ENCODE results near the gene STAC3.

STAC3 gene

DNA sequence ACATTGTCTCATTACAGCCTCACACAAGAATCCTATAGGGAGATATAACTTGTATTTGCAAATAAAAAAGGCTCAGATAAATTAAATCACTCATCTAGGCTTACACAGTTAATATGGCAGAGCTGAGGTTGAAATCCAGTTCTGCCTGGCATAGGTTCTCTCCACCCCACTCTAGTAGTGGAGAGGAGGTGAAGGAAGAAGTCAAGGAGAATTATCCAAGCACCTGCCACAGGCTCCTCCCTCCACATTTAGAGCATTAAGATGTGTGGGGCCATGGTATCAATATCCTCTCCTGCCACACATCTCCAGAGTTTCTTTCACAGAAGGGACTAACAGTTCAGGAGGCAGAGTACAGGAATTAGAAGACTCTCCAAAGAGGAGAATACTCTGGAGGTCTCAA is 22.5 kb upstream of the STAC3 start:
- TF ChIP-seq, protein P1, sequence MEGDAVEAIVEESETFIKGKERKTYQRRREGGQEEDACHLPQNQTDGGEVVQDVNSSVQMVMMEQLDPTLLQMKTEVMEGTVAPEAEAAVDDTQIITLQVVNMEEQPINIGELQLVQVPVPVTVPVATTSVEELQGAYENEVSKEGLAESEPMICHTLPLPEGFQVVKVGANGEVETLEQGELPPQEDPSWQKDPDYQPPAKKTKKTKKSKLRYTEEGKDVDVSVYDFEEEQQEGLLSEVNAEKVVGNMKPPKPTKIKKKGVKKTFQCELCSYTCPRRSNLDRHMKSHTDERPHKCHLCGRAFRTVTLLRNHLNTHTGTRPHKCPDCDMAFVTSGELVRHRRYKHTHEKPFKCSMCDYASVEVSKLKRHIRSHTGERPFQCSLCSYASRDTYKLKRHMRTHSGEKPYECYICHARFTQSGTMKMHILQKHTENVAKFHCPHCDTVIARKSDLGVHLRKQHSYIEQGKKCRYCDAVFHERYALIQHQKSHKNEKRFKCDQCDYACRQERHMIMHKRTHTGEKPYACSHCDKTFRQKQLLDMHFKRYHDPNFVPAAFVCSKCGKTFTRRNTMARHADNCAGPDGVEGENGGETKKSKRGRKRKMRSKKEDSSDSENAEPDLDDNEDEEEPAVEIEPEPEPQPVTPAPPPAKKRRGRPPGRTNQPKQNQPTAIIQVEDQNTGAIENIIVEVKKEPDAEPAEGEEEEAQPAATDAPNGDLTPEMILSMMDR (IDR thresholded peaks at IDR 0.05; ENCODE audit: borderline replicate concordance, insufficient read depth, low read depth, low read length): no peak

DNA sequence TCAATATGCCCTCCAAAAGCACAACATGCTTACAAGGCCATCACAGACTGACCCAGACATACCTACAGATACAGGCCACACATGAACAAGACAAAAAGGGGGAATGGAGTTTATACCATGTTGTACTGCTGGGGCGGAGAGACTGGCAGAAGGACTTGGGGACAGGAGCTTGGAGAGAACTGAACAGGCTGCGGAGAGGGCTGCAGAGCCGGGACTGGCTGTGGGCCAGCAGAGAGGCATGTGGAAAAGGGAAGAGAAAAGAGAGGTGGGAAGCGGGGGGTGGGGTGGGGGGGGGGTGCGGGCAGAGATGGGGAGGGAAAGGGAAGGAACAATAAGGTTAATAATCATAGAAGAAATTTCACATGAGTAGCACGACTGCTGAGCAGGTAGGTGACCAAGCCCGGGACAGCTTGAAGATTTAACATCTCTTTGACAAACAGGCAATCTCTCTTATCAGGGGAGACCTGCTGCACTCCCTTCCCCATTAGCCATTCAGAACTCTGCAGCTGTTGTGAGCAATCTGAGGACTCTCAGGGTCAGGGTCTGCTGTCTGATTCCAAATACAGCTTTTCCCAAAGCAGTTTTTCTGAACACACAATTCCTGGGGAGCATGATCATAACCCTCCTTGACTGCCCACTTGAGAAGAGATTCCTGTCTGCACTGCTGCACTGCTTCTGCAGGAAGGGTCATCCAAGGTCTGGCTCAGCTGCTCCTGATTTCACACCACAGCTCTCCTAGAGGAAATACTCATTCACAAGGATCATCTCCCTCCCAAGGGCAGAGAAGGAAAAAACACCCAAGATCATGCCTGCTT is 21.6 kb upstream of the STAC3 start:
- no peak overlapping the region for H3K4me3 ChIP-seq (ENCODE audit: low read depth, low read length)
- TF ChIP-seq, protein P1 (IDR thresholded peaks at IDR 0.05; ENCODE audit: borderline replicate concordance, insufficient read depth, low read depth, low read length): no peak

More for the DNA sequence above, 22.5 kb upstream of the STAC3 start:
- H3K4me3 ChIP-seq (ENCODE audit: low read depth, low read length): no peak overlapping the region

DNA sequence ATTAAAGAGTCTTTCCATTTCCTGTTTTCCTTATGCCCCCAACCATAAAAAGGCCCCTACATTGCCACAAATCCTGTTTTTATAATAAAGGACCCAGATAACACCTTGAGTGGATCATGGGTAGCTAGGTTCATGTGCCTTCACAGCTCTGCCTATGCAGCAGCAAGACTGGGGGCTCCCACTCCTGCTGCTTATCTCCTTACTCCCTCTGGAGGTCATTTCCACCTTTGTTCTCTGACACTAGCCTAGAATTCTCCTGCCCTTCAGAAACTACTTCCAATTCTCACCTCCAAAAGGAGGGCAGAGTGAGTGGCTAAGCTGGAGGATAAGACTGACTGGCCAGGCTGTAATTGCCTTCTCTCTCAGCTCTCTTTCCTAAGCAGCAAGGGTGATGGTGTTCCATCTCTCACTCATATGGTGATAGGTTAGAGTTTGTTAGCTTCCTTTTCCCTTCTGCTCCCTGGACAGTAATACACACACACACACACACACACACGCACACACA is 20.0 kb upstream of the STAC3 start:
- TF ChIP-seq, protein P1 (IDR thresholded peaks at IDR 0.05; ENCODE audit: borderline replicate concordance, insufficient read depth, low read depth, low read length): no peak

DNA sequence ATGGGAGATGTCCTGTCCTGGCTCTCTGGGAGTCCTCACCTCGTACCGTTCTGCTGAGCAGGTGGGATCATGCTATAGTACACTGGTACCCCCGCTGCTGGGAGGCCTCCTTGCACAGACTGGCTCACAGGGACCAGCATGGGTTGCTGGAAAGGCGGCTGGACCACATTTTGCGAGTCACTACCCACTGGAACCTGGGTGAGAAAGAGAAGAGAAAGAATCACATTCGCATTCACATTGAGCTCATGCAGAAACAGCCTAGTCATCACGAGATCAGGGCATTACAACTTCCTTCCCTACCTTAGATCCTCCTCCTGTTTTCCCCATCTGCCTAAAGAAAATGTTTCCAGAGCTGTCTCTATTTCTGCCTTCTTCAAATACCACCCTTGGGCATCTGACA is 17.3 kb upstream of the STAC3 start:
- H3K4me3 ChIP-seq (ENCODE audit: low read depth, low read length): no peak overlapping the region
- TF ChIP-seq, protein P1 (IDR thresholded peaks at IDR 0.05; ENCODE audit: borderline replicate concordance, insufficient read depth, low read depth, low read length): no peak

More for the DNA sequence above, 20.0 kb upstream of the STAC3 start:
- no peak overlapping the region for H3K4me3 ChIP-seq (ENCODE audit: low read depth, low read length)

DNA sequence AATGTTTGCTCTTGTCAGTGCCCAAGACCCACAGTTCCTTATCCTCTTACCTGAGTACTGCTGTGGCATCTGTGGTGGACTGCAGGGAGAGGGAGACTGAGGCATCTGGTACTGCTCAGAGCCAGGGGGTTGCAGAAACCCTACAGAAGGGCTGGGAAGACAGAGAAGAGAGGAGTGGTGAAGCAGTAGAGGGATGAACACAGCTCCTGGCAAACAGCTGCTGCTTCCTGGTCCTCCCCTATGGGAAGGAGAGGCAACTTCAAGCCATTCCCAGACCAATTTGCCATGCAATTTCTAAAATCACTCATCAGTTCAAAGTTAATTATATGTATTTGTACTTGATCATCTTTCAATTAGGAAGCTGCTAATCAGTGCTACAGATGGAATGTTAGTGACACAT is 15.7 kb upstream of the STAC3 start:
- H3K4me3 ChIP-seq (ENCODE audit: low read depth, low read length): no peak overlapping the region
- TF ChIP-seq, protein P1 (IDR thresholded peaks at IDR 0.05; ENCODE audit: borderline replicate concordance, insufficient read depth, low read depth, low read length): no peak

DNA sequence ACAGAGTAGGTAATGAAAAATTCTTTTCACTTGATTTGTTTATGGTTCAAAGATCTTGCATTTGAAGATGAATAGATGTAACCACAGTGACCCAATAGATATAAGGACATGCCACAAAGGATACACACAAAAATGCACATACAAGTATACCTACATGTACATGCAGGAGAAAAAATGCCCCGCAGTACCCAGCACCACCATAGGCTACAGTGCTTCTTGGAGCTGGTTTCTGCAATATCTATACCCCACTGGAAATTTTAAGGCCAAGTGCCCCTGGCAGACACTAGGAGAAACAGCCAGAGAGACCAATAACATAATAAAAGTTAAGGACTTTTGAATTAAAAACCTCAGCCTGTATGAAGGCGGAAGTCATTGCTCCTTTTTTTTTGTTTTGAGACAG is 12.1 kb upstream of the STAC3 start:
- TF ChIP-seq, protein P1 (IDR thresholded peaks at IDR 0.05; ENCODE audit: borderline replicate concordance, insufficient read depth, low read depth, low read length): no peak
- H3K4me3 ChIP-seq (ENCODE audit: low read depth, low read length): no peak overlapping the region

Measured in GM12875 (cell line).